BE2C (cell line): Measurements from ENCODE around the gene GRIA1.

Experiments
- DNase-seq: peaks from one replicate; pipeline ENCODE4 v3.0.0-alpha.2; 2020
- H3K27me3 ChIP-seq: fragments of 250-450 bp; sonication (Bioruptor Pico); 2 replicates; pipeline ENCODE4 v1.5.1; 2020; ENCODE audit warnings: mild to moderate bottlenecking
- H3K36me3 ChIP-seq: fragments of 250-450 bp; sonication (Bioruptor Pico); 2 replicates; pipeline ENCODE4 v1.5.1; 2020; ENCODE audit warnings: mild to moderate bottlenecking
- H3K4me1 ChIP-seq: fragments of 250-450 bp; sonication (Bioruptor Pico); 2 replicates; pipeline ENCODE4 v1.5.1; 2020
- H3K4me3 ChIP-seq: 2 replicates; pipeline ENCODE4 v1.5.1; 2011; ENCODE audit warnings: low read depth, low read length
- H3K9me3 ChIP-seq: fragments of 250-450 bp; sonication (Bioruptor Pico); 2 replicates; pipeline ENCODE4 v1.5.1; 2020
- CTCF ChIP-seq: IDR thresholded peaks from 2 replicates; pipeline ENCODE4 v1.5.1; 2012; ENCODE audit warnings: mild to moderate bottlenecking, low read depth, low read length

GRIA1 gene

DNA sequence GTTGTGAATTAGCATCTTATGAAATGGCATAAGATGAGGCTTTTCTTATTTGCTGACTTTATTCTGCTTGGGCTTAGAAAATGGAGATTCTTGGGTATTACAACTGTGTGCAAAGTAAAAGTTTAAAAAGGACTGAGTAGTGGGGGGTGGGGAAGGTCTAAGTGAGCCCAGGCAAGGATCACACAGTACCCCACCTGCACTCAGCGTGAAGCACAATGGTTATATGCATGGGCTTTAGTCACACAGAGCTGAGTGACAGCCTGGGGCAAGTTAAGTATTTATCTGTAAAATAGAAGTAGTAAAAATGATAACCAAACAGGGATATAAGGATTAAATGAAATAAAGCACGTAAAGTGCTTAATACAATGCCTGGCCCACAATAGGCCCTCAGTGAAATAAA, 300.9 kb downstream of the GRIA1 start:
- no peak for DNase-seq
- no peaks in the 10 kb centered on the region for H3K9me3 ChIP-seq
- H3K4me1 ChIP-seq, result peaks cover 7% of the 10 kb centered on the region
- no peak overlapping the region for H3K4me3 ChIP-seq
- H3K36me3 ChIP-seq, result no peaks in the 10 kb centered on the region
- no peak for TF ChIP-seq CTCF
- H3K27me3 ChIP-seq, result no peaks in the 10 kb centered on the region

DNA sequence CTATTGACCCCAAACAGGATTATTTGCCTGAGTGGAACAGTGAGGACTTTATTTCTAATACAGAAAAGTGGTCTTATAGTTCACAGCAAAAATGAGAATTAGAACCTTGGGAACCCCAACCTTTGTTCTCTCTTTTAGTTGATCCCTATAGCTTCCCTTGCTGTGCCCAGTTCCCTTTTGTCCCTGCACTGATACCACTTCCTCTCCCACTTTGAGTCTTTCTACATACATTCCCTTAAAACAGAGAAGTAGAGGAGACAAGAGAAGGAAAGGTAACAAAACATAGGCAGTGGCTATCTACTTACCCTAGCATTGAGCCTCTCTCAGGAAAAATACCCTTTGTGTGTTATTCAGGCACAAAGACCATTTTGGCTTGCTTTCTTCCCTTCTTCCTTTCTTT, 301.8 kb downstream of the GRIA1 start:
- no peak for DNase-seq
- Histone ChIP-seq H3K36me3 (no peaks in the 10 kb centered on the region), H3K9me3 (no peaks in the 10 kb centered on the region), H3K4me3 (no peak overlapping the region), H3K4me1 (no peaks in the 10 kb centered on the region; the same call in 1 of the 2 replicates), H3K27me3 (no peaks in the 10 kb centered on the region)
- no peak for TF ChIP-seq CTCF

DNA sequence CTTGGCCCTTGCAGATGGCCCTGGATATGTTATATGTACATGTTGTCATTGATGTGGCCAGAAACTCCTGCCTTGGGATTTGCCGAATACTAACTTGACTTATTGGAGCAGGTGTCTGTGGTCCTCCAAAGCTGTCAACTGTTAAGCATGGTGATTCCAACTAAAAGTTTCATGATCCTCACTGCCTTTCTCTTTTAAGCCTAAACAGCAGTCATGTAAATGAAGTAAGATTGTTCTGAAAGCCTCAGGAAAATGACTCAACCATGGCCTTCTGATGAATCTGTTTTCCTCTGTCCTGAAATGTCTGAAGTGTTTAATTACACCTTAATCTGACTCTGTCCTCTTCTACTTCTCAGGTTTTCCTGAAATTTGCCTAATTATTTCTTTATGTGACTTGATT, 303.2 kb downstream of the GRIA1 start:
- DNase-seq, result no peak
- Histone ChIP-seq H3K4me3 (no peak overlapping the region), H3K27me3 (no peaks in the 10 kb centered on the region), H3K36me3 (no peaks in the 10 kb centered on the region), H3K9me3 (no peaks in the 10 kb centered on the region), H3K4me1 (no peaks in the 10 kb centered on the region; the same call in 1 of the 2 replicates)
- TF ChIP-seq CTCF, result no peak

GRCh38 chr5:153794327-153794726, 303.9 kb downstream of the GRIA1 start:
- Histone ChIP-seq H3K4me3 (no peak overlapping the region), H3K27me3 (no peaks in the 10 kb centered on the region), H3K4me1 (no peaks in the 10 kb centered on the region), H3K36me3 (no peaks in the 10 kb centered on the region), H3K9me3 (no peaks in the 10 kb centered on the region)
- DNase-seq, result no peak
- no peak for TF ChIP-seq CTCF

DNA sequence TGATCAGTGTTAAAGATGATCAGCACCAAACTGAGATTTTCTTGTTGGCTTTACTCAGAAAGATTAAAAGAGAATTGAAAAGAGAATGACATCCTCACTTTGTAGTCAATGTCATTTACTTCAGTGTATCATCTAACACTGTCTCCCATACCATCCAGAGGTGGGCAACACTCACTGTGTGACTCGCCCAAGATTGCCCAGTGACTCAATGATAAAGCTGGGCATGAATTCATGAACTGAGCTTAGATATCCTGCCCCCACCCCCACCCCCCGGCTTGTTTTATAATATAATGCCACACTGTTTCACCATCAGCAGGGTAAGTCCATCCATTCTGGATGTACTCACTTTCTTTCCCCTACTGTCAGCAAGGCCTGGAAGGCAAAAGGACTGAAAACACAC, 306.1 kb downstream of the GRIA1 start:
- TF ChIP-seq CTCF, result no peak
- Histone ChIP-seq H3K27me3 (no peaks in the 10 kb centered on the region), H3K9me3 (no peaks in the 10 kb centered on the region), H3K4me3 (no peak overlapping the region), H3K36me3 (no peaks in the 10 kb centered on the region), H3K4me1 (no peaks in the 10 kb centered on the region)
- DNase-seq, result no peak

- no peak for DNase-seq
- H3K4me1 ChIP-seq, result no peaks in the 10 kb centered on the region
- no peak overlapping the region for H3K4me3 ChIP-seq
- H3K9me3 ChIP-seq, result no peaks in the 10 kb centered on the region
- no peaks in the 10 kb centered on the region for H3K36me3 ChIP-seq
- no peaks in the 10 kb centered on the region for H3K27me3 ChIP-seq
- TF ChIP-seq CTCF, result no peak
Measured at GRCh38 chr5:153797484-153797883, 307.0 kb downstream of the GRIA1 start.
